ENCODE measurements around the gene RAPGEF3.

The RAPGEF3 gene

DNA sequence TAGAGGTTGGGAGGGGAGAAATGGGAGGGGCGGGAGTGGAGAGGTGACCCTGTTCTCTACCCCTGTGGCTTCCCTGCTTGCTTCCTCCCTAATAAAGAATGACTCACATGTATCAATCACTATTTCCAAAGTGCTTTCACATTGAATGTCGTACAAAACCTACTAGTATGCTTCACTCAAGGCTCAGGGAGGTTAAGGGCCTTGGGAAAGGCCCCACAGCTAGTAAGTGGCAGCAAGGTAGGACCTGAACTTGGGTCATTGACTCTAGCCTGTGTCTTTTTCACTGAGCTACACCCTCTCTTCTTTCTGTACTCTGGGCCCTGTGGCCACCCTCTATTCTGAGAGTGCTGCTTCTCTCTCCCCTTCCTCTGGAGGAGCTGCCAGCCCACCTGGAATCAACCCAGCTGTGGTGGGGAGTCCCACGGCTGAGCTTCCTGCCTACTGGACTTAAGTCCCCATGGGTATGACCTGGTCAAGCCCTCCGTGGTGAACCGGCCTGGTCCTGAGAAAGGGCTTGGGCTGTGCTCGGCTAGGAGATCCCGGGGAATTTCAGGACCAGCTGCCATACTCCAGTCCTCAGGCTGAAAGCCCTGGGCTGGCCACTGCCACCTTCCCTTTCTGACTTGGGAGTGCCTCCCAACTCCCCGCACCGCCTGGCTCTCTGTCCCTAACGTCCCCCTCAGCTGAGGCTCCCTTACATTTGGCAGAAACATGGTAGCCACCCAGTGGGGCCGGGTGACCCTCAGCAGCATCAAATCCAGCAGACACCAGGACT lies 27.4 kb upstream of the RAPGEF3 start:
- TF ChIP-seq POLR2A (IDR thresholded peaks at IDR 0.05; ENCODE audit: low read depth, low read length), result no peak
- FAIRE-seq (no peak), DNase-seq (ENCODE audit: insufficient read length, low spot score) (no peak)

DNA sequence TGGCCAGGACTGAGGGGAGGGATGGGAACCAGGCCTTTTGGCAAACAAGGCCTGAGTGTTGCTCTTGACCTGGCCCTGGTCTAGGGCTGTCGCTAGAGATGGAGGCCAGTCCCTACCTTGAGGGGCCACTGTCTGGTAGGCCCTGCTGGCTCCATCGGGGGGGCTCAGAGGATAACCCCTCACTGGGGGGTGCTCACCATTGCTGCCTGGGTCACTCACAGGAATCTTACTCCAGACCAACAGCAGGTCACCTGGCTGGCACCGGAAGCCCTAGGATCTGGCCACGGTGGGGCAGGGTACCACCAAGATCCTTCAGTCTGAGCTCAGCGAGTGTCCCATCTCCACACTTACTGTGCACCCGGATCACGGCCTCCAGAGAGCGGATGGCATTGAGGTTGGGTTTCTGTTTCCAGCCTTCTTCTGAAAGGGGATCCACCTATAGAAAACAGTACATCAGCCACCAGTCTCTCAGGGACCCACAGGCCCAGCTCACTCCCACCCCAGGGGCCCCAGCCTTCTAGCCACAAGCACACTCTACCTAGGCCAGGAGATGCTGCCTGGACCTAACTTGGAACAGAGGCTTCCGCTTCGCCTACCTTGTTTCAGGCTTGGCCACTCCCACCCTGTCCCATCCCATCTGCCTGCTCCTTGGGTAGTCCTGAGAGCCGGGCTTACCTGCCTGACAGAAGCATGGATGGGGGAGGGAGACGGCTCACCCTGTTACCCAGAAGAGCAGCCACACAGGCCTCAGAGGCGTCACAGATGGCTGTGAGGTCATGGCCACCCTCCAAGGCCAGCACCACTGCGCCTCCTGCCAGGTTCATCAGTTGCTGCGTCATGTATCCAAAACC lies 26.6 kb upstream of the RAPGEF3 start:
- FAIRE-seq, result no peak
- no peak for DNase-seq (ENCODE audit: insufficient read length, low spot score)
- no peak for TF ChIP-seq POLR2A (IDR thresholded peaks at IDR 0.05; ENCODE audit: low read depth, low read length)

GRCh38 chr12:47783821-47784819 lies 25.4 kb upstream of the RAPGEF3 start:
- no peak for FAIRE-seq
- no peak for TF ChIP-seq POLR2A (IDR thresholded peaks at IDR 0.05; ENCODE audit: low read depth, low read length)
- no peak for DNase-seq (ENCODE audit: insufficient read length, low spot score)

DNA sequence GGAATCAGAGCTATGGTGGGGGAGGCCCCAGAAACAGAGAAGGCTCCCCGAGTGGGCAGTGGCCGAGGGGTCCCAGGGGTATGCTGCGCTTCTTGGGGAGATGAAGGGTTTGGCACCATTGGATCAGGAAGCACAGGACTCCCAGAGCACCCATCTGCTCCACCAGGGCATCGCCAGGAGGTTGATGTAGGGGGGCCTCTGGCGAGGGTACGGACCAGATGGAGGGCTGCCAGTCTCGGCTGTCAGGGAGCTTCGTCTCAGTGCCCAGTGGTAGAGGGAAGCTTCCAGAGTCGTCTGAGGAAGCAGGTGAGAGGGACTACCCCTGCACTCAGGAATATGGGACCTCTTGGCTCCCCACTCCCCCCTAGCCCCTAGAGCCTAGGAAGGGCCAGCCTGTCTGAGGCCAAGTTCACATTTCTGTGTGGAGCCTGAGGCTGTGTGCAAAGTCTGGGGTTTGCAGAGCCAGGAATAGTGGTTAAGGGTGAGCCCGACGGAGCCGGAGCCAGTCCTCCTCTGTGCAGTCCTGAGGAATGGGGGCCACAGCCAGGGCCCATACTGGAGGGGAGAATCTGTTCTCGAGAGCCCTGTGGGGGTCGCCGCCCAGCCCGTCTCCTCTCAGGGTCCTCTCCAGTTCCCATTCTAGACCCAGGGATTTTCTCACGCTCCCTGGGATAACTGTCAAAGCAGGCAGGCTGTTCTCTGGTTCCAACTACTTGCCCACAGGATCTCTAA lies 24.5 kb upstream of the RAPGEF3 start:
- no peak for DNase-seq (ENCODE audit: insufficient read length, low spot score)
- no peak for FAIRE-seq
- TF ChIP-seq POLR2A (IDR thresholded peaks at IDR 0.05; ENCODE audit: low read depth, low read length), result no peak

DNA sequence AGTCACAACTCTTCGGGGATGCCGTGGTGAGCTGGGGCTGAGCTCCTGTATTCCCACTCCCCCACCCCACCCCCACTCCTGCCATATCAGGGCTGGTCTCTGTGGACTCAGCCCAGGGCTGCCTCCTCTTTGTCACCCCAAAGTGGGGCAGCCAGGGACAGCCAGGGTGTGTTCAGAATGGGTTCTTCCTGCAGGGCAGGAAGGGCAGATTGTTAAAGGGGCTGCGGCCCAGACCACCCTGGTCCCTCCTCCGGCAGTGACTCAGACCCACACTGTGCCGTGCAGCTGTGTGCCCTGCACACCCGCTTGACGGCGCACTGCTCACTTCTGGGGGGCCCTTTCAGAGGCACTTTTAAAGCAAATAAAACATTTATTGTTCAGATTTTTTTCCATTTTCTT lies 23.7 kb upstream of the RAPGEF3 start:
- TF ChIP-seq POLR2A (IDR thresholded peaks at IDR 0.05; ENCODE audit: low read depth, low read length), result no peak
- DNase-seq (ENCODE audit: insufficient read length, low spot score) (no peak), FAIRE-seq (no peak)

GRCh38 chr12:47781479-47782371 lies 23.0 kb upstream of the RAPGEF3 start:
- DNase-seq (ENCODE audit: insufficient read length, low spot score), result no peak
- FAIRE-seq, result no peak

GRCh38 chr12:47779943-47780504 lies 21.3 kb upstream of the RAPGEF3 start:
- FAIRE-seq (no peak), DNase-seq (ENCODE audit: insufficient read length, low spot score) (no peak)

More at GRCh38 chr12:47781479-47782371, 23.0 kb upstream of the RAPGEF3 start:
- TF ChIP-seq POLR2A (IDR thresholded peaks at IDR 0.05; ENCODE audit: low read depth, low read length), result no peak

GRCh38 chr12:47779301-47779942 lies 20.7 kb upstream of the RAPGEF3 start:
- DNase-seq (ENCODE audit: insufficient read length, low spot score) (peak; percentile 89), FAIRE-seq (peak; percentile 61)
- no peak for TF ChIP-seq POLR2A (IDR thresholded peaks at IDR 0.05; ENCODE audit: low read depth, low read length)

More at GRCh38 chr12:47779943-47780504, 21.3 kb upstream of the RAPGEF3 start:
- no peak for TF ChIP-seq POLR2A (IDR thresholded peaks at IDR 0.05; ENCODE audit: low read depth, low read length)

DNA sequence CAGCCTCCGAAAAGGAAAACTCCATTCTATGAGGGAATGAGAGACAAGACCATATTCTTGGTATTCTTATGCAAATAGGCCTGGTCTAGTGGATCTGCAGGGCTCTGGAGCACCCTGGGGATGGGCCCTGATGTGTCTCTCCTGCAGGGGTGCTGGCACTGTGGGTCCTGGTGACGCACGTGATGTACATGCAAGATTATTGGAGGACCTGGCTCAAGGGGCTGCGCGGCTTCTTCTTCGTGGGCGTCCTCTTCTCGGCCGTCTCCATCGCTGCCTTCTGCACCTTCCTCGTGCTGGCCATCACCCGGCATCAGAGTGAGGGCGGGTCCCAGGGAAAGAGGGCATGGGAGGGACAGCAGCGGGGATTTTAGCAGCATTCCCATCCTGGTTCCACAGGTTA lies 20.2 kb upstream of the RAPGEF3 start:
- DNase-seq (ENCODE audit: insufficient read length, low spot score), result no peak
- no peak for TF ChIP-seq POLR2A (IDR thresholded peaks at IDR 0.05; ENCODE audit: low read depth, low read length)
- FAIRE-seq, result no peak

DNA sequence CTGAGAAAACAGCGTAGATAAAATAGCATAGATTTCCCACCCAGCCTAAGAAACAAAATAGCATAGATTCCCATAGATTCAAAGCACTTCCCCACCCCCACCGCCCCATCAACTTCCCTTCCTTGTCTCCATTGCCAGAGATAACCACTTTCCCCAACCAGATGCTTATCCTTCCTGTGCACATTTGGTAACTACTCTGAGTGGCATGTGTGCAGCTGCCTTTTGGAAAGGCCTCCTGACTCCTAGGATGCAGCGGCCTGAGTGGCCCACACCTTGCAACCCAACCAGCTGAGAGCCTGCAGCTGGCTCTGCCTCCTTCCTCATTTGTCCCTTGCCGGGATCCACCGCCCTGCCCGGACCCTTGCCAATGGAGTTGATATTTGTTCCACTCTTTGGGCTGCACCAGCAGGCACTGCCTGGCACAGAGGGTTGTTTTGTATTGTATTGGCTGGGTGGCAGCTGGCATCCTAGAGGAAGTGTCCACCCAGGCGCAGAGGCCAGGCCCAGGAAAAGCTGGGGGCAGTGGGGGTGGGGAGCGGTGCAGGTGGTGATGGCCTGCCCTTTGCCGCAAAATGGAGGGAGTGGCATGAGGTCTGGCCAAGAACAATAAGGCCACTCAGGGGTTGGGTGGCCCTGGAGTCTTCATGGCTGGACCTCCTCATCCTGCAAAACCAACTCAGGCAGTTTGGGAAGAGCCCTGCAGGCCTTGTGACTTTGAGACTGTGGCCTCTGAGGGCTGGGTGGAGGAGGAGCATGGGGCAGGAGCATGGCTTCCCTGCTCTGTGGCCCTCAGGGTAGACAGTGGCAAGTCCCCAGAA lies 19.3 kb upstream of the RAPGEF3 start:
- DNase-seq (ENCODE audit: insufficient read length, low spot score) (no peak), FAIRE-seq (no peak)
- no peak for TF ChIP-seq POLR2A (IDR thresholded peaks at IDR 0.05; ENCODE audit: low read depth, low read length)

Data from H54 (cell line).